Measurements from ENCODE around the gene LMBR1. TPM values are rescaled to one million over a fixed set of nuclear protein-coding genes. Genes with fewer than 3 reads are reported as not detected.
"Not testable (repeated sequence)": the region's sequence is repeated elsewhere in the genome, so short reads cannot be mapped to it uniquely, and the experiment has no call there.

Gene LMBR1
- total RNA-seq, 1 donor from 2014 or later, result 60.5 TPM

DNA sequence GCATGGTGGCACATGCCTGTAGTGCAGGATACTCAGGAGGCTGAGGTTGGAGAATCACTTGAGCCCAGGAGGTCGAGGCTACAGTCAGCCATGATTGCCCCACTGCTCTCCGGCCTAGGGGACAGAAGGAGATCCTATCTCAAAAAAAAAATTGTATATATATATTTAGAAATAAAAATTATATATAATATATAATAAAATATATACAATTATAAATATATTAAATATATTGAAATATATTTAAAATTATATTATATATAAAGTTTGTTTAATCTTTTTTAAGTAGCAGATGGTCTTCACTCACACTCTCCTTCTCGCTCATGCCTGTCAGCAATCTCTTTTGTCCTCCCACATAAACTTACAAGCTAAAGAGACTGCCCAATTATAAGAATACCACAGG, 58.5 kb downstream of the LMBR1 start:
- H3K4me1 Mint-ChIP-seq (ENCODE audit: low read depth), result no peaks in the 10 kb centered on the region
- intact Hi-C loops (cut with micrococcal nuclease), result no loop called here
- H3K27ac Mint-ChIP-seq, result no peak overlapping the region
- DNase-seq (ENCODE audit: low spot score), result no peak
- H3K9me3 Mint-ChIP-seq, result no peaks in the 10 kb centered on the region
- no peaks in the 10 kb centered on the region for H3K27me3 Mint-ChIP-seq (ENCODE audit: low read depth)
- peaks cover 21% of the 10 kb centered on the region for H3K36me3 Mint-ChIP-seq (ENCODE audit: low read depth)
- H3K4me3 Mint-ChIP-seq (ENCODE audit: low read depth), result no peak overlapping the region

GRCh38 chr7:156833312-156833711, 59.7 kb downstream of the LMBR1 start:
- Mint-ChIP-seq H3K4me3 (ENCODE audit: low read depth) (no peak overlapping the region), H3K27me3 (ENCODE audit: low read depth) (no peaks in the 10 kb centered on the region), H3K36me3 (ENCODE audit: low read depth) (peaks cover 22% of the 10 kb centered on the region), H3K9me3 (no peaks in the 10 kb centered on the region), H3K4me1 (ENCODE audit: low read depth) (no peaks in the 10 kb centered on the region), H3K27ac (no peak overlapping the region)
- intact Hi-C loops (cut with micrococcal nuclease), result no loop called here
- DNase-seq (ENCODE audit: low spot score), result no peak

DNA sequence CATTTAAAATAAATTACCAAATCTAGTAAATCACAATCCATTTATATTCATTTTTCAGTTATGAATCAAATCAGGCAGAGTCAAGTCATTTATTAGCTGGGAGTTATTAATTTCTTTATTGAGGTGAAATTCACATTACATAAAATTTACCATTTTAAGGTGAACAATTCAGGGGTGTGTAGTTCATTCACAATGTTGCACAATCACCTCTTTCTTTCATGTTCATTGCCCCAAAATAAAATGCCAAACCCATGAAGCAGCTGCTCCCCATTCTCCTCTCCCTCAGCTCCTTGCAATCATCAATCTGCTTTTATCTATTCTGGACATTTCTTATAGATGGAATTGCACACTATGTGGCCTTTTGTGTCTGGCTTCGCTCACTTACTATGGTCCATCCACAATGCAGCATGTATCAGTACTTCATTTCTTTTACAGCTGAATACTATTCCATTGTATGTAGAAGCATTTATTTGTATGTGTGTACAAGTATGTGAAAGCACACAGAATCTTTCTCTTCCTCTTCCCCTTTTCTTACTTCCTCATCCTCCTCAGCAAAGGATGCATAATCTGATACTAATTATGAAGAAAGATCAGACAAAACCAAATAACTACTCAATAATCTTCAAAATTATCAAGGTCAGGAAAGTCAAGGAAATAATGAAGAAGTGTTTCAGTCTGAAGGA, 60.6 kb downstream of the LMBR1 start:
- DNase-seq (ENCODE audit: low spot score), result no peak
- Mint-ChIP-seq H3K27me3 (ENCODE audit: low read depth) (no peaks in the 10 kb centered on the region), H3K27ac (no peak overlapping the region), H3K4me3 (ENCODE audit: low read depth) (no peak overlapping the region), H3K4me1 (ENCODE audit: low read depth) (no peaks in the 10 kb centered on the region), H3K9me3 (no peaks in the 10 kb centered on the region), H3K36me3 (ENCODE audit: low read depth) (peaks cover 22% of the 10 kb centered on the region)
- intact Hi-C loops (cut with micrococcal nuclease), result no loop called here

DNA sequence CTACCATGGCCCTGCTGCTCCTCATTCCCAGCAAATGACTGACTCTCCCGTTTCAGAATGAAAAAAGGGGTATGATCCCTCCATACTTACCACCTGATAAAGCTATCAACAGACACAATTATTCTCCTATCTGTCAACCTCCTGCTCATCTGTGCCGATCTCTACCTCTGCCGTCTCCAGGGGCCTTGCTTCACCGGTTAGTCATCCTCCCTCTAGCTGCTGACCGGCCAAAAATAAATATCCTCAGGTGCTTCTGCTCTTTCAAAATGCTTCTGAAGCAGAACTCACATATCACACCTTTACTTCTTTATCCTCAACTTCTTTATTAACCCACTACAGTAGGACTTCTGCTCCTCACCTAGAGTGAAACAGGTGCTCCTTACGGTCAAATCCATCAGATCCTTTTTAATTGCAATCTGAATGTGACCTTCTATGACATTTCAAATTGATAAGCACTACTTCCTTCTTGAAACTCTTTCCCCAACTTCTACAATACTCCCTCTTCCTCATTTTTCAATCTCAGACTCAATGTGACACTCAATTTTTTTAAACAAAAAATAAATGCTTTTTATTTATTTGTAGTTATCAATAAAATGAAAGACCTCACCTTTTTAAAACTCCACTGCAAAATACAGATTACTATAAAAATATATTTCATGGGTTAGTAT, 63.2 kb downstream of the LMBR1 start:
- Mint-ChIP-seq H3K27ac (no peak overlapping the region), H3K36me3 (ENCODE audit: low read depth) (peaks cover 15% of the 10 kb centered on the region), H3K9me3 (no peaks in the 10 kb centered on the region), H3K27me3 (ENCODE audit: low read depth) (no peaks in the 10 kb centered on the region), H3K4me1 (ENCODE audit: low read depth) (no peaks in the 10 kb centered on the region), H3K4me3 (ENCODE audit: low read depth) (no peak overlapping the region)
- no peak for DNase-seq (ENCODE audit: low spot score)
- intact Hi-C loops (cut with micrococcal nuclease), result loop anchor here (5.0 kb wide), 1 partner anchor 1013 kb away; no protein-coding TSS in a partner anchor

DNA sequence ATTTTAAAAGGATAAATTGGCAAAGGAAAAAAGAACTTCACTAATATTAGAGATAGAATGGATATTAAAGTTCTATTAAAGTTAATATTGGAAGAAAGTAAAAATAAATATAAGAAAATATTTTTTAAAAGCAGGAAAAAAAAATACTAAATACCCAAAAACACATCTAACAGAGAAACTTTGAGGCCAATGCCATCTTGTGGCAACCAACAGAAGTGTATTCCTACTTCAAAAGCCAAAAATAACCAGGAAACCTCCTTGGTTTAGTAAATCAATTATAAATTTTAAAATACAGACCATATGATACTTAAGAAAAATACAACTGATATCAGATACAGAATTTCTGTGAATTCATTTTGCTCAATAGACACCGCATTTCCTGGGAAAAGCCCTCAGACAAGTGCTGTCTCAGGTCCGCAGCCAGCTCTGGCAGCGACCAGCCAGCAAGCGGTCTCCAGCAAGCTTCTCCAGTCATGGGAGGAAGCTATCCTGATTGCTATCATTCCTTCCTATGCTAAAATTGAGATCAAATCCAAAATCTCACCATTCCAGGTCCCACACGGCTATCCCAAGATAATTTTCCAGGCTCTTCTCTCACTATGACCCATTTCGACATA, 65.3 kb downstream of the LMBR1 start:
- intact Hi-C loops (cut with micrococcal nuclease), result loop anchor here (5.0 kb wide), 1 partner anchor 1010 kb away; no protein-coding TSS in a partner anchor
- Mint-ChIP-seq H3K27ac (no peak overlapping the region), H3K4me3 (ENCODE audit: low read depth) (no peak overlapping the region), H3K4me1 (ENCODE audit: low read depth) (no peaks in the 10 kb centered on the region), H3K27me3 (ENCODE audit: low read depth) (no peaks in the 10 kb centered on the region), H3K36me3 (ENCODE audit: low read depth) (peaks cover 12% of the 10 kb centered on the region), H3K9me3 (no peaks in the 10 kb centered on the region)
- no peak for DNase-seq (ENCODE audit: low spot score)

- intact Hi-C loops (cut with micrococcal nuclease), result loop anchor here (5.0 kb wide), 1 partner anchor 351 kb away; no protein-coding TSS in a partner anchor
- no peak overlapping the region for H3K27ac Mint-ChIP-seq
- H3K27me3 Mint-ChIP-seq (ENCODE audit: low read depth), result no peaks in the 10 kb centered on the region
Measured at GRCh38 chr7:156823435-156823834, 69.5 kb downstream of the LMBR1 start.

DNA sequence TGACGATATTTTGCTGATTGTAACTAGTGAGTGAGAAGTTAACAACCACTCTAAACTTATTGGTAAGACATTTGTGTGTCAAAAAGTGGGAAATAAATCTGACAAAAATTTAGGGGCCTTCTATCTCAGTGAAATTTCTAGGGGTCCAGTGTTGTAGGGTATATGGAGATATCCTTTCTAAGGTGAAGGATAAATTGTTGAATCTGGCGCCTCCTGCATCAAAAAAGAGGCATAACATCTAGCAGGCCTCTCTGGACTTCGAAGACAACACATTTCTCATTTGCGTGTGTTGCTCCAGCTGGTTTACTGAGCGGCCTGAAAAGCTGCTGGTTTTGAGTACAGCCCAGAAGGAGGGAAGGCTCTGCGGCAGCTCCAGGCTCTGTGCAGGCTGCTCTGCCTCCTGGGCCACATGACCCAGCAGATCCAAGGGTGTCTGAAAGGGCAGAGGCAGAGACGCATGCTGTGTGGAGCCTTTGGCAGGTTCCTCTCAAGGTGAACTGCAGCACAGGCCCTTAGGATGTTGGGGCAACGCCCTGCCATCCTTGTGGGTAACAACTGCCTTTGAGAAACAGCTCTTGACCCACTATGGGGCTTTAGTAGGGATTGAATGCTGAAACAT, 72.4 kb downstream of the LMBR1 start:
- Mint-ChIP-seq H3K27ac (no peak overlapping the region), H3K36me3 (ENCODE audit: low read depth) (peaks cover 20% of the 10 kb centered on the region), H3K27me3 (ENCODE audit: low read depth) (no peaks in the 10 kb centered on the region), H3K9me3 (no peaks in the 10 kb centered on the region), H3K4me3 (ENCODE audit: low read depth) (no peak overlapping the region), H3K4me1 (ENCODE audit: low read depth) (peaks cover 9% of the 10 kb centered on the region)
- DNase-seq (ENCODE audit: low spot score), result no peak
- intact Hi-C loops (cut with micrococcal nuclease), result loop anchor here (5.0 kb wide), 1 partner anchor 348 kb away; no protein-coding TSS in a partner anchor

More at GRCh38 chr7:156823435-156823834, 69.5 kb downstream of the LMBR1 start:
- Mint-ChIP-seq H3K36me3 (ENCODE audit: low read depth) (peaks cover 14% of the 10 kb centered on the region), H3K9me3 (no peaks in the 10 kb centered on the region), H3K4me1 (ENCODE audit: low read depth) (peaks cover 4% of the 10 kb centered on the region), H3K4me3 (ENCODE audit: low read depth) (no peak overlapping the region)
- no peak for DNase-seq (ENCODE audit: low spot score)

DNA sequence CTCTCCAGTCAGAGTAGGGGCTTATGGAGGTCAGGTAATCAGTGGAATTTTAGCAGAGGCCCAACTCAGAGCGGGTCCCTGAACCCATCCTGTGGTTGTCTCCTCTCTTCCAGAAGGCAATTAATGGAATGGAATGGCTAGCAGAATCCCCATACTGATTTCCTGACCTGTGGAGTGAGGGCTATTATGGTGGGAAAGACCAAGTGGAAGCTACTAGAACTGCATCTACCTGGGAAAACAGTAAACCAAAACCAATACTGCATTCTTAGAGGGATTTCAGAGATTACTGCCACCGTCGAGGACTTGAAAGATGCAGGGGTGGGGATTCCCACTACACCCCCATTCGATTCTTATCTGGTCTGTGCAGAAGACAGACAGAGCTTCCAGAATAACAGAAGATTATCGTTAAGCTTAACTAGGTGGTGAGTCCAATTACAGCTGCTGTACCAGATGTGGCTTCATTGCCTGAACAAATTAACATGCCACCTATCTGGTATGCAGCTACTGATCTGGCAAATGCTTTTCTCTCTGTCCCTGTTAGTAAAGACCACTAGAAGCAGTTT, 73.2 kb downstream of the LMBR1 start:
- H3K27ac Mint-ChIP-seq, result no peak overlapping the region
- intact Hi-C loops (cut with micrococcal nuclease), result loop anchor here (5.0 kb wide), 4 partner anchors 43 to 1008 kb away; partner anchors contain the start of gene SHH
- H3K9me3 Mint-ChIP-seq, result no peaks in the 10 kb centered on the region
- no peaks in the 10 kb centered on the region for H3K27me3 Mint-ChIP-seq (ENCODE audit: low read depth)
- no peak for DNase-seq (ENCODE audit: low spot score)
- H3K4me1 Mint-ChIP-seq (ENCODE audit: low read depth), result peaks cover 9% of the 10 kb centered on the region
- H3K4me3 Mint-ChIP-seq (ENCODE audit: low read depth), result no peak overlapping the region
- H3K36me3 Mint-ChIP-seq (ENCODE audit: low read depth), result peaks cover 20% of the 10 kb centered on the region

GRCh38 chr7:156818133-156818532, 74.8 kb downstream of the LMBR1 start:
- intact Hi-C loops (cut with micrococcal nuclease), result loop anchor here (5.0 kb wide), 3 partner anchors 41 to 1006 kb away; partner anchors contain the start of gene SHH

GRCh38 chr7:156816943-156817572, 75.9 kb downstream of the LMBR1 start:
- H3K27ac Mint-ChIP-seq, result no peak overlapping the region
- H3K9me3 Mint-ChIP-seq, result no peaks in the 10 kb centered on the region
- peaks cover 32% of the 10 kb centered on the region for H3K36me3 Mint-ChIP-seq (ENCODE audit: low read depth)
- intact Hi-C loops (cut with micrococcal nuclease), result loop anchor here (1.0 to 5.0 kb wide), 4 partner anchors 40 to 1005 kb away; partner anchors contain the start of gene SHH
- no peak for DNase-seq (ENCODE audit: low spot score)
- no peaks in the 10 kb centered on the region for H3K27me3 Mint-ChIP-seq (ENCODE audit: low read depth)
- H3K4me1 Mint-ChIP-seq (ENCODE audit: low read depth), result peaks cover 14% of the 10 kb centered on the region
- no peak overlapping the region for H3K4me3 Mint-ChIP-seq (ENCODE audit: low read depth)

More at GRCh38 chr7:156818133-156818532, 74.8 kb downstream of the LMBR1 start:
- no peak overlapping the region for H3K27ac Mint-ChIP-seq
- H3K27me3 Mint-ChIP-seq (ENCODE audit: low read depth), result no peaks in the 10 kb centered on the region
- H3K9me3 Mint-ChIP-seq, result no peaks in the 10 kb centered on the region
- peaks cover 12% of the 10 kb centered on the region for H3K4me1 Mint-ChIP-seq (ENCODE audit: low read depth)
- peaks cover 24% of the 10 kb centered on the region for H3K36me3 Mint-ChIP-seq (ENCODE audit: low read depth)
- no peak overlapping the region for H3K4me3 Mint-ChIP-seq (ENCODE audit: low read depth)
- DNase-seq (ENCODE audit: low spot score), result no peak

DNA sequence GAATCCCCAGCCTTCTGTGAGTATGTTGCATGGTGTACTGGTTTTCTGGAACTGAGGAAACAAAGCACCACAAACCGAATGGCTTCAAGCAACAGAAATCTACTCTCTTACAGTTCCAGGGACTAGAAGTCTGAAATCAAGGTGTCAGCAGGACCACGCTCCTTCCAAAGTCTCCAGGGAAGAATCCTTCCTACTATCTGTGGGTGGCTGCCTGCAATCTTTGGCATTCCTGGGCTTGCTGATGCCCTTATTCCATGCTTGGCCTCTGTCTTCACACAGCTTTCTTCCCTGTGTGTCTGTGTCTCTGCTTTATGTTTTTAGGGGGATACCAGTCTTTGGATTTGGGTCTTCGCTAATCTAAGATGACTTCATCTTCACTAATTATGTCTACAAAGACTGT, 81.3 kb downstream of the LMBR1 start:
- H3K4me1 Mint-ChIP-seq (ENCODE audit: low read depth), result peaks cover 21% of the 10 kb centered on the region
- intact Hi-C loops (cut with micrococcal nuclease), result no loop called here
- peaks cover 42% of the 10 kb centered on the region for H3K36me3 Mint-ChIP-seq (ENCODE audit: low read depth)
- no peak for DNase-seq (ENCODE audit: low spot score)
- no peaks in the 10 kb centered on the region for H3K9me3 Mint-ChIP-seq
- no peaks in the 10 kb centered on the region for H3K27me3 Mint-ChIP-seq (ENCODE audit: low read depth)
- no peak overlapping the region for H3K27ac Mint-ChIP-seq
- no peak overlapping the region for H3K4me3 Mint-ChIP-seq (ENCODE audit: low read depth)

DNA sequence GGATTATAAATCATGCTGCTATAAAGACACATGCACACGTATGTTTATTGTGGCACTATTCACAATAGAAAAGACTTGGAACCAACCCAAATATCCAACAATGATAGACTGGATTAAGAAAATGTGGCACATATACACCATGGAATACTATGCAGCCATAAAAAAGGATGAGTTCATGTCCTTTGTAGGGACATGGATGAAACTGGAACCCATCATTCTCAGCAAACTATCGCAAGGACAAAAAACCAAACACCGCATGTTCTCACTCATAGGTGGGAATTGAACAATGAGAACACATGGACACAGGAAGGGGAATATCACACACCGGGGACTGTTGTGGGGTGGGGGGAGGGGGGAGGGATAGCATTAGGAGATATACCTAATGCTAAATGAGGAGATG, 89.3 kb downstream of the LMBR1 start:
- H3K36me3 Mint-ChIP-seq (ENCODE audit: low read depth), result peaks cover 56% of the 10 kb centered on the region
- not testable (repeated sequence) for H3K27ac Mint-ChIP-seq; H3K4me3 Mint-ChIP-seq (ENCODE audit: low read depth); DNase-seq (ENCODE audit: low spot score); H3K9me3 Mint-ChIP-seq; H3K27me3 Mint-ChIP-seq (ENCODE audit: low read depth)
- H3K4me1 Mint-ChIP-seq (ENCODE audit: low read depth), result peaks cover 16% of the 10 kb centered on the region
- intact Hi-C loops (cut with micrococcal nuclease), result loop anchor here (2.0 kb wide), 1 partner anchor 41 kb away; no protein-coding TSS in a partner anchor
